ENCODE results near the gene NDUFS2. TPM values are rescaled to one million over a fixed set of nuclear protein-coding genes. Genes with fewer than 3 reads are reported as not detected.

Gene NDUFS2
- total and polyA plus RNA-seq, 2 of the 8 experiments (the other 6 are each of a cell fraction or from before 2014, with no cell fraction given): 95.1 to 113 TPM

- H3K14ac ChIP-seq (ENCODE audit: insufficient read length): no peak overlapping the region
- H2BK12ac ChIP-seq (ENCODE audit: low read depth, low read length): no peak overlapping the region
- peaks cover 7 to 20% (median 14%) of the 10 kb centered on the region in 4 experiments; a peak in 6 of 8 replicates for H3K36me3 ChIP-seq (ENCODE audit: control insufficient read depth in 2 of 4, insufficient read depth in 4 of 4, low read length in 3 of 4)
- peak overlapping the region; percentile 22 for H3K4ac ChIP-seq (replicated peaks; ENCODE audit: insufficient read length, low read depth, low read length)
- H3K4me2 ChIP-seq (ENCODE audit: insufficient read depth in 1 of 2, low read depth in 2 of 2, low read length in 2 of 2): peak overlapping the region; percentile 66 to 92
- DNase-seq (ENCODE audit: low read depth in 1 of 2, low spot score in 2 of 2) (peak in 1 of 2 experiments; percentile 71), FAIRE-seq (no peak)
- H4K20me1 ChIP-seq (replicated peaks in 1 of 2; ENCODE audit: control insufficient read depth in 1 of 2, insufficient read depth in 2 of 2, low read length in 2 of 2): no peaks in the 10 kb centered on the region
- H2BK20ac ChIP-seq (ENCODE audit: low read length): no peak overlapping the region
- no peaks in the 10 kb centered on the region for H3K27me3 ChIP-seq (replicated peaks in 1 of 4; ENCODE audit: control insufficient read depth in 3 of 4, extremely low read depth in 1 of 4, insufficient read depth in 3 of 4, low read length in 3 of 4)
- peak overlapping the region; percentile 4; the same call in 1 of the 2 replicates for H3K27ac ChIP-seq (ENCODE audit: low read depth, low read length)
- no peak overlapping the region for H2BK120ac ChIP-seq (replicated peaks; ENCODE audit: low read depth, low read length)
- WGBS, 2 experiments (ENCODE audit: extremely low coverage in 1 of 2, insufficient coverage in 1 of 2, insufficient read length in 1 of 2, insufficient replicate concordance in 2 of 2, low coverage in 1 of 2, low lambda C conversion rate in 2 of 2, missing lambda C conversion rate in 1 of 2): 7% methylated on average over 31 of the region's 33 CpGs; no CpG with 5 or more reads in 1 of the 2 experiments
- peak overlapping the region; percentile 67 for H4K91ac ChIP-seq (replicated peaks; ENCODE audit: insufficient read length, low read length)
- H3K4me1 ChIP-seq (replicated peaks in 1 of 4; ENCODE audit: control insufficient read depth in 3 of 4, insufficient read depth in 4 of 4, low read length in 3 of 4): peaks cover 0 to 7% (median 5%) of the 10 kb centered on the region in 4 experiments; a peak in 4 of 7 replicates
- H2AFZ ChIP-seq (ENCODE audit: low read length): no peak overlapping the region
- peaks cover 11% of the 10 kb centered on the region; the same call in 1 of the 2 replicates for H3K23me2 ChIP-seq (ENCODE audit: low read depth, low read length)
- peak overlapping the region; percentile 9 for H3K56ac ChIP-seq (replicated peaks; ENCODE audit: insufficient read length, low read depth, low read length)
- H3K79me1 ChIP-seq (ENCODE audit: low read depth, low read length): no peaks in the 10 kb centered on the region
- H4K5ac ChIP-seq (ENCODE audit: insufficient read length, low read depth, low read length): peak overlapping the region; percentile 20
- TF ChIP-seq SP1 (IDR thresholded peaks at IDR 0.05; ENCODE audit: low read depth, low read length): no peak
- peak; percentile 44 for TF ChIP-seq MAX (IDR thresholded peaks at IDR 0.05)
- TF ChIP-seq TAF7 (optimal IDR thresholded peaks at IDR 0.05; ENCODE audit: borderline replicate concordance, low read depth, low read length): peak; percentile 13
- TF ChIP-seq SP4 (IDR thresholded peaks at IDR 0.05; ENCODE audit: low read length): no peak
- TF ChIP-seq PHF8 (conservative IDR thresholded peaks at IDR 0.05; ENCODE audit: low read depth, low read length): 0 out of 2 replicates have a peak, but pooled peaks have one; percentile 15
- no peak for TF ChIP-seq SIX5 (IDR thresholded peaks at IDR 0.05; ENCODE audit: low read depth, low read length)
- no peak overlapping the region for H2AK5ac ChIP-seq (ENCODE audit: low read depth, low read length)
- H3K18ac ChIP-seq (ENCODE audit: extremely low read depth, low read length): no peak overlapping the region
- H3K23ac ChIP-seq (ENCODE audit: insufficient read length): no peak overlapping the region
- no peaks in the 10 kb centered on the region for H3K9me3 ChIP-seq (ENCODE audit: insufficient read depth in 2 of 2, low read depth in 1 of 2, low read length in 1 of 2)
- ChIA-PET POLR2A (ENCODE audit: partially characterized antibody) (interaction anchor here (1.3 to 4.7 kb wide), 9 partner anchors 9 to 148 kb away, joined by 3 to 51 read pairs (median 12); partner anchors contain the start of genes ADAMTS4, B4GALT3, DEDD and NDUFS2), CTCF (ENCODE audit: partially characterized antibody) (interaction anchor here (0.6 to 5.3 kb wide), 16 partner anchors 9 to 215 kb away, joined by 3 to 32 read pairs (median 6); partner anchors contain the start of genes ADAMTS4, B4GALT3, NDUFS2 and UFC1)
- peak overlapping the region; percentile 41 for H4K8ac ChIP-seq (ENCODE audit: extremely low read depth, insufficient read depth, low read length)
- H2BK15ac ChIP-seq (ENCODE audit: low read length): peak overlapping the region; percentile 72; the same call in 1 of the 2 replicates
- H3K4me3 ChIP-seq (ENCODE audit: extremely low read depth in 1 of 4, insufficient read depth in 2 of 4, low read depth in 3 of 4, low read length in 4 of 4): peak overlapping the region; percentile 64 to 83 (median 82)
- no peaks in the 10 kb centered on the region for H3K79me2 ChIP-seq (ENCODE audit: control insufficient read depth in 1 of 2, insufficient read depth in 2 of 2, low read length in 2 of 2)
- H2BK5ac ChIP-seq (ENCODE audit: low read depth, low read length): 0 out of 2 replicates have a peak overlapping the region, but pooled peaks have one; percentile 3
- H3K9ac ChIP-seq (replicated peaks in 1 of 4; ENCODE audit: extremely low read depth in 1 of 4, low read depth in 3 of 4, low read length in 3 of 4): peak overlapping the region; percentile 43 to 69 (median 54); a peak in 6 of 7 replicates
Measured at GRCh38 chr1:161166669-161167548, 35.3 kb upstream of the NDUFS2 start.

Data from H1 (cell line).